GM19240 (cell line): ENCODE results near the gene DNAH17.

Experiments
- DNase-seq: peaks from one replicate; pipeline ENCODE4 v3.0.0; 2011; ENCODE audit warnings: low spot score; ENCODE audit not compliant: insufficient read length

DNAH17 gene

DNA sequence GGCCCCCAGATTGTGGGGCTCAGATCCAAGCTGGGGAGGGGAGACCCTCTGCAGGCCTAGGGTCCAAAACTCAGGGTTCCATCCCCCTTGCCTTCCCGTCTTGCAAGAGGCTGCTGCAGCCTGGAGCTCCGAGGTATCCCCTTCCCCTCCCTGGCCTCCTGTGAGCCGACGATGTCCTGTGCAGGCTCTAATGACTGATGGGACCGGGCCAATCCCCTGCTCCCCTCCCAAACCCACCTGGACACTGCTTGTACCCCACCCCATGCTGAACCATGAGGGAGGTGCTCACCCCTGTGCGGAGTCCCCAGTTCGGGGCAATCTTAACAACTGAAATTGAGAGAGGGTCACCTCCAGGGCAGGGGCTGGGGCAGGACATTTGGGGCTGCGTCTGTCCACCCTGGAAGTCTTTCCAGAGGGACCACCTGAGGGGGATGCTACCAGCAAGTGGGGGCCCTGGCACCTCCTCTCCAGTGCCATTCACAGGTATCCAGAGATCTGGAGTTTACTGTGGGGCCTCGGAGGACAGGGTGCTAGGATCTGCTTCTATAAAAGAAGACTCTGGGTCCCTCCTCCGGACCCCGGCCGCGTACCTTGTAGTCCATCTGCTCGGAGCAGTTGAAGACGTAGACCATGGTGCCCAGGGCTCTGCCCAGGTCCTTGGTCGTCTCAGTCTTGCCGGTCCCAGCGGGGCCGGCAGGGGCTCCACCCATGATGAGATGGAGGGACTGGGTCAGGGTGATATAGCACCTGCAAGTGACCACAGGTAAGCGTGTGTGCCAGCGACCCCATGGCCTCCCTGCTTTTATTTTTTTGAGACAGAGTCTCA lies 77.3 kb downstream of the DNAH17 start:
- no peak for DNase-seq

DNA sequence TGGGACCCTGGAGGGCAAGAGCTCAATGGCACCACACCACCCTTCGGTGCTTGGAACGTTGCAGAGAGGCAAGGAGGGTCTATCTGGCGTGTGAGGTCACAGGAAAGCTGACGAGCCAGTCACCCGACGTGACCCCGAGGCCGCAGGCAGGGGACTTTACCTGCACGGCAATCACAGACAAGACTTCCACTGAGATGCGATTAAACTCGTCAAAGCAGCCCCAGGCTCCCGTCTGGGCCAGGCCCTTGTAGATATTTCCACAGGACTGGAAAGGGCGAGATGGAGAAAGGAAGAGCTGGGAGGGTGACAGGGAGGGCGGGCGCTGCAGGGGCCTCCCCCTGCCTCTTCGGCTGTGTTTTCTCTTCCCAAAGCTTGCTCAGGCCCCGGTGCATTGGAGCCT lies 78.3 kb downstream of the DNAH17 start:
- no peak for DNase-seq

DNA sequence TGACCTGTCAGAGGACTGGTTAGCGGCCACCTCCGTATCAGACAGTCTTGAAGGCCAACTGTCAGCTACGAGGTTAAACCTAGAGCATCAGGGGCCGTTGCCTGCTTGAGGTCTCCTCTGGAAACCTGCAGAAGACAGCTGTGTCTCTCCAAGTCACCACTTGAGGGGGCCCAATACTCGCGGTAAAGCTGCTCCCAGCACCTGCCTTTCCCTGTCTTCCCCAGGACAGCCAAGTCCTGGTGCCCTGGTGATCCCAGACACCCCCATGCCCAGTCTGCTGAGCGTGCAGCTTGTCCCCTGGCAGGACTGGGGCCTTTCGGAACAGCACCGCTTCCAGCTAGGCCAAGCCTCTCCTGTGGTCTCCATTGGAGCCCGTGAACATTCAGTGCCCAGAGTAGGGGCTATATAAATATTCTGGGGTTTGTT lies 80.1 kb downstream of the DNAH17 start:
- peak; percentile 88 for DNase-seq

DNA sequence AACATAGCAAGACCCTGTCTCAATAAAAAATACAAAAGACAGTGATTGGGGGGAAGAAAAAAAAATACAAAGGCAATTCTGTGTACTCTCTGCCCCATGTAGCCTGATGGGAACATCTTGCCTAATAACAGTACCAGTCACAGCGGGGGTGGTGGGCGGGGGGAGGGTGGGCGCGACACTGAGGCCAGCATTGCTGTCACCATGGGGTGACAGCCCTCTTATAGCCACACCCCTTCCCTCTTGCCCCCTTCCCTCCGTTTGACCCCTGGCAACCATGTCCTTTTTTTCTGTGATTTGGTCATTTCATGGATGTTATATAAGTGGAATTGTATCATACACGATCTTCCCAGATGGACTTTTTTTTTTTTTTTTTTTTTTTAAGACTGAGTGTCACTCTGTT lies 80.9 kb downstream of the DNAH17 start:
- no peak for DNase-seq

DNA sequence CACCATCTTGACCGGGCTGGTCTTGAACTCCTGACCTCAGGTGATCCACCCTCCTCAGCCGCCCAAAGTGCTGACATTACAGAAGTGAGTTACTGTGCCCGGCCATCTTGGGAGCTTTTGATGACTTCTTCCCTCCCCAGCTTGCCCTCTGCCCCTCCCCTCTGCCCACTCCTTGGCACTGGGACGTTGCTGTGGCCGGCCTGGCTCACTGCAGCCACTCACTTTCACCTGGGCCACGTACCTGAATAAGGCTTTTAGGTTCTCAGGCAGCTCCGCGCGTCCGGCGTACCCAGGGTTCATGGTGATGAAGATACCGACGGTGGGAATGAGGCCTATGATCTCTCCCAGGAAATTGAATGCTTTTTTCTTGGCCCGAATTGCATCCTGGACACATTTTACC lies 81.6 kb downstream of the DNAH17 start:
- no peak for DNase-seq

DNA sequence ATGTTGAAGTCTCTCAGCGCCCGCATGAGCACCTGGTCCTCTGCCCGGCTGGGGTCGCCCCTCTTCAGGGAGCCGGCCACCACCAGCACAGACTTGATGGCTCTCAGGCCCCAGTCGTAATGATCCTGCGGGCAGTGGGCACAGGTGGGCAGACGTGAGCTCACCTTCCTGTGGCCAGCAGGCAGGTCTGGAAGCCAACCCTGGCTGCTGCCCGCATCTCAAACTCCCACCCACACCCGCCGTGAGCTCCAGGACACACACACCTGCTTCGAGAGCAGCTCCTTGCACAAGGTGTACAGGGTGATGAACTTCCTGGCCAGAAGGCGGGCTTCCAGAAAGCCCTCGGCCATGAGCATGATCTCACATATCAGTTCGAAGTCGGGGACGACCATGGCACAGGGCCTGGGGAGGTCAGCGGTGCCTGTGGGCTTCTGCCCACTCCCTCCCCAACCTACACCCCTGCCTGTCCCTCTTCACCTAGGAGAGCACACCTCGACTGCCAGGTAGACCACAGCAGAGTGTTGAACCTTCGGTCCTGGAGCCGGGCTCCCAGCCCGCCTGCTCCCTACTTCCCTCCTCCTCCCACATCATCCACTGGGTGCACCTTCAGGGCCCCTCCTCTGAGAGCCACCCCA lies 82.4 kb downstream of the DNAH17 start:
- DNase-seq, result no peak

DNA sequence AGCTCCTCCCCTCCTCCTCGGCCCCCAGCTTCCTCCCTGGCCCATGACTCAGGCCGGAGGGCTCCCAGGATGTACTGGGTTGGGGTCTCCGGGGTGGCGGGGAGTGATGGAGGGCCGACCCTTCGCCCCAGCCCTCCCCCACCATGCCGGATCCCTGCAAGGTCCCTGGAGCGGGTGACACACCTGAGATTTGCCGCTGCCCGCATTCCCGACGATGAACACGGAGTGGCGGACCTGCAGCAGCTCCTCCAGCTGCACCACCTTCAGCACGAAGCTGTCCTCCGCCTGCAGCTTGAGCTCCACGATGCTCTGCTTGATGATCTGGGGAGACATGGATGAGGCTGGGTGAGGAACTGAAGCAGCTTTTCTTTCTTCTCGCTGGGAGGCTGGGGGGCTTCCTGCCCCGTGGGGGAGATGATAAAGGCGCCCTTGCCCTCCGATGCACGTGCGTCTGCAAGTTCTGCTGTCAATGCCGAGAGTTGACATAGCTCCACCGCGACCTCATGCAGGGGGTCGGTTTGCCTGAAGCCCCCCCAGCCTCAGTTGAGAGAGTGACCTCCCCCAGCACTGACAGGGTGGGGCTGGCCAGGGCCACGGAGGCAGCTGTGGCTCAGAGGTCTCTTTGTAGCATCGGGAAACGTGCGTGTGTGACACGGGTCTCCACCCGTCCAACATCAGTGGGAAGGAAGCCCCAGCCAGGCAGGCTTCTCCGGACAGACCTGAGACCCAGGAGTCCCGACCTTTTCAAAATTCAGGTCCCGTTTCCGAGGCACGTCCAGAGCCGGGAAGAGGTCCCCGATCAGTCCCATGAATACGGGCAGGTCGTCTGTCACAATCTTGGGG lies 83.1 kb downstream of the DNAH17 start:
- DNase-seq, result no peak

DNA sequence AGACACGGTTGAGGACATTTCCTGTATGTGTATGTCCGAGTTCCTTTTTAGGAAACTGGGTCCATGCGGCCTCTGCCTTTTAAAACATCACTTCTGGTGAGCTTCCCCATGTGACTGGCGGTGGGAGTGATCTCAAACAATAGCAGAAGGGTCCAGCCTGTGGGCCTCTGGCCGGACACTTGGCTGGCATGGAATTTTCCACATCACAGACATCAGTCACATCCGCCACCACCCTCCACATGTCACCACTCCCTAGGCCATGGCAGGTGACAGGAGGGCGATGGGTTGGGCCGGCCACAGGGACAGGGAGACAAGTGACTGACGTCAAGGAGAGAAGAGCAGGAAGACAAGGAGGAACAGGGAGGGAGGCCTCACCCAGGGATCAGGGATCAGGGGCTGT lies 83.7 kb downstream of the DNAH17 start:
- no peak for DNase-seq

DNA sequence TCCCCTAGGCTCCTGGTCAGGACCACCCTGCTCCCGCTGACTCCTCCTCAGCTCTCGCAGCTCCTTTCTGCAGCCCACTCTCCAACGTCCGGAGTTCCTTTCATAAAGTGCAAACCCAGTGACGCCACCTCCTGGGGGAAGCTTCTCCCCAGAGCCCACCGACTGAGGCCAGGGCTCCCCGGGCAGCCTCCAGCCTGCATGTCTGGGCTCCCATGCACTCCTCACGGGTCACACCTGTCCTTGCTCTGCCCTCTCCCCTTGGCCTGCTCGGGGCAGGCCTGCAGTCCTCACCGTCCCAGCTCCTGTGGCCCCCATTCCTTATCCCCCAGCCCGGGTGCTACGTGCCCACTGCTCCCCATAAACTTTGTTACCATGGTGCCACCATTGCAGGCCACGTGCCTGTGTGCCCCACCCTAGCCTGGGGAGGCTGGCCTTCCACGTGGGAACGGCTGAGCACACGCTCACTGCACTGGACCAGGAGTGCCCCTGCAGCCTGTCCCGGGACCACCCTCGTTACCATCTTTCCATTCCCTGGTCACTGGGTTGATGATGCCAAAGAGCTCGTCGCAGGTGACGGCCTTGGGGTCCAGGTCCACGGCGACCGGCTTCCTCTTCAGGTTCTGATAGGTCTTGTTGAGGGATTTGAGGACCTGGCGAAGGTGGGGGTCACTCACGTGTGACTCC lies 84.9 kb downstream of the DNAH17 start:
- DNase-seq, result no peak

DNA sequence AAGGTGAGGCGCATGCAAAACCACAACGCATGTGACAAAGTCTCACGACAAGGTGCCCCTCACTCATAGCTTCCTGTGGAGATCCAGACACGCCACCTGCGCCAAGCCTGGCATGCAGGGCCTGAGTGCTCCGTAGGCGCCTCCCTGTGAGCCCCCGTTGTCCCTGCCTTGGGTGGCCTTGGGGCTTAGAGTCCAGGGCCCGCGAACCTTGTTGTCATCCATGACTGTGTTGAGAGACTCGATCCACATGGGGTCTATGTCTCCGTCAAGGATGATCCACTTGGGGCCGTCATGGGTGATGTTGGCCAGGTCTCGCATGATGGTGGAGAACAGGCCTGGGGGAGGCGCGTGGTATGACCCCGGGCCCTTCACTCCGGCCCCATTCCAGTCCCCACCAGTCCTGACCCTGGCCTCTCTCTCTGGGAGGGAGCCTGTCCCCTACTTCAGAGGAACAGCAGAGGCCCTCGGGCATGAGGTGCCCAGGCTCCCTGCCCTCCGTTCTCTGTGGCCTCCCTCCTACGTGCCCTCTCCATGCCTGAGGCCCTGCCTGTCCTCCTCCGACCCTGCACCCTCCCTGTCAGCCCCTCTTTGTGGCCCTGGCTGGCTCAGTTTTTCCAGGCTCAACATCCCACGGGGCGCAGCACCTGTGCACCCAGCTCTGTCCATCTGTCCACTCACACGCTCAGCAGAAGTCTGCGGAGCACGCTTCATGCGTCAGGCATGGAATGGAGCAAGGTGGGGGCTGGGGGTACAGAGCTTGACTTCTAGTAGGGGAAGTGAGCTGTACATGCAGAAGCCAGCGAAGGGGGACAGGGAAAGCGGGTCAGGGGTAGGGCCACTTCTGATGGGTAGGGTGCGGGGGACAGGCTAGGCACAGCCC lies 85.7 kb downstream of the DNAH17 start:
- DNase-seq, result no peak

DNA sequence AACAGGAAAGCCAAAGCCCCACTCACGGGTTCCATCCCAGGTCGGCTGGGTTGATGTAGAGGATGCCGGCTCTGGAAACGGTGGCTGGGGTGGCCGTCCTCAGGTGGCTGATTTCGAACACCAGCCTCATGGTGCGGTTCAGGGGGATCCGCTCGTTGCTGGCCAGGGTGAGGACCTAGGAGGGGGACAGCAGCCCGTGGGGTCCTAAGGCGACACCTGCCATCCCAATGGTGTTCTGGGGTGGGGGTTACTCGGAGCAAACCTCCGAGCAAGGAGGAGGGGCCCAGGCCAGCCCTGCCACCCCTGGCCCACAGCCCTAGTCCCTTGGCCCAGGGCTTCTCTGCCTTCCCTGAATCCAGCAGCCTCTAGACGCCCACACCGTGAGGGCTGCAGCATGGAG lies 86.5 kb downstream of the DNAH17 start:
- no peak for DNase-seq

DNA sequence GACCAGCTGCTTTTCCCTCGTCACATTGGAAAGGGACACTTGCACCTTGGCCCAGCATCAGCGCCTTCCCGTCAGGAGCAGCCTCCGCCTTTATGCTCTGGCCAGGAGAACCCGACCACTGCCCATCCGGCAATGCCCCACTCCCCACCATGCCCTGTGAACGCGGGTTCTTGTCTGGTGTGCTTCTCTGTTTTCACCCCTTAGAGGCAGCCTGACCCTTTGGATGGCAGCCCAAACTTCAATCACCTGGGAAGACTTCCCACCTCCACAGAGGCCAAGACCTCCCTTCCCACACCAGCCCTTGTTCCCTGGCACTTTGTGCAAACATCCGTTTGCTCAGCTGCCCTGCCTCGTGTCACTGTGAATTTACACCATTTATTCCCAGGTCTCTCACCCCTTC lies 87.0 kb downstream of the DNAH17 start:
- no peak for DNase-seq

DNA sequence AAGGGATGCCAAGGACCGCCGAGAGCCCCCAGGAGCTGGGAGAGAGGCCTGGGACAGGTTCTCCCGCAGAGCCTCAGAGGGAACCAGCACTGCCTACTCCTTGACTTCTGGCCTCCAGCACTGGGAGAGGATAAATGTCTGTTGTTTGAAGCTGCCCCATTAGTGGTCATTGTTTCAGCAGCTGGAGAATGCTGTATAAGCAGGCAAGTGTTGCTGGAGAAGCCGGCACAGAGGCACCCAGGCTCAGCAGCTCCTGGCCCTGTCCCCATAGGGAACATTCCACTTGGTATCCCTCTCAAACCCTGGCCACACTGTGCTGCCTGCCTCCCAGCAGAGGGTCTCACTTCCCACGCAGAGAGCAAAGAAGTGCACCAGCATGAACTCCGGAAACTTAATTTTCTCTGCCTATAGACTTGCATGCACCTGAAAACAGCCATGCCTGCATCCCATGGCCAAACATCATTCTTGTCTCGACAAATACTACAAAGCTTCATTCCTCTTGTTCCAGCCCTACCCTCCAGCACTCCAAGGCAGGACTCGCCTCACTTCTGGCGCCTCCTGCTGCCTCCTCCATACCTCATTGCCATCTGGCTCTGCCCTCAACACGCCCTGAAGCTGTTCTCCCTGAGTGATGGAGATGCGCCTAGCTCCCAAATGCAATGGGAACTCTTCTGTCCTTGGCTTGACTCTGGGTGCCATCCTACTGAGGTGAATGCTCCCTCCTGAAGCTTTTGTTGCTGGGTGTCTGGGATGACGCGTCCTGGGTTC lies 88.1 kb downstream of the DNAH17 start:
- no peak for DNase-seq

DNA sequence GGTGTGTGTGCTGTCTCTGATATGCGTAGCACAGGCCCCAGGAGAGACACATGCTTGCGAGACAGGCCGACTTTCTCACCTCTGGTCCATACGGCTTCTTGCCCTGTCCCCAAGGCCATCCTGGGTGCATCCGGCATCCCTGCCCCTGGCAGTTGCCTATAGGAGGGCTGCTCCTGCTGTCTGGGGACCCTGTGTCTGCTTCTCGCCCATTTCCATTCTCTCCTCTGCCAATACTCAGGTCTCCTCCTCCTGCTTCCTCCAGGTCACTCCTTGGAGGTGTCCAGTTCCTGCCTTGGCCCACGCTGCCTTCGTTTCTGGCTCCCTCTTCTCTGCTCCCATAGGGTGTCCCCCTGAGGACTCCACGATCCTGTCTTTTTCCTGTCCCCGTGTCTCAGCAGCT lies 89.0 kb downstream of the DNAH17 start:
- no peak for DNase-seq

DNA sequence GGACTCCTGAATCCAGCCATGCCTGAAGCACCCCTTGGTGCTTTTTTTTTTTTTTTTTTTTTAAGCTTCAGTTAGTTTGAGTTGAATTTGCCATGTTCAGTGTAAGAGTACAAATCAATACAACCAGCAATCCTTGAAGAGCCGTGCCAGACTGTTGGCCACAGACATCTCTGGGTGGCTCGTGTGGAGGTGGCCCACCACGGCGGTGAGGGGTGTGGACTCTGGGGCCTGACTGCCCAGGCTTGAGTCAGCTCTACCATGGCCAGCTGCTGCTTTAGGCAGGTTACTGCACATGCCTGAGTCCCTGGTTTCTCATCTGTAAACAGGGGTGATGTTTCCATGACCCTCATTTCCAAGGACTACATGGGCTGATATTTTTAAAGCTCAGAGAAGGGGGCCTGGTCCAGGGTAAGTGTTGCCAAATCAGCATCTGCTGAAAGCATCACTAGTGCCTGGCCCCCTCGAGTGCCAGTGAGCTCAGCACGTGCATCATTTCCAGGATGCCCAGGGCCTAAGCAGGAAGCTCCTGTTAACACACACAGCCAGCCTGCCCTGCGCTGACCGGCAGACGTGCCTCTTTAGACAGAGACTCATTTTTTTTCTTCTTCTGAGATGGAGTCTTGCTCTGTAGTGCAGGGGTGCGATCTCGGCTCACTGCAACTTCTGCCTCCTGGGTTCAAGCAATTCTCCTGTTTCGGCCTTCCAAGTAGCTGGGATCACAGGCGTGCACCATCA lies 90.1 kb downstream of the DNAH17 start:
- no peak for DNase-seq

DNA sequence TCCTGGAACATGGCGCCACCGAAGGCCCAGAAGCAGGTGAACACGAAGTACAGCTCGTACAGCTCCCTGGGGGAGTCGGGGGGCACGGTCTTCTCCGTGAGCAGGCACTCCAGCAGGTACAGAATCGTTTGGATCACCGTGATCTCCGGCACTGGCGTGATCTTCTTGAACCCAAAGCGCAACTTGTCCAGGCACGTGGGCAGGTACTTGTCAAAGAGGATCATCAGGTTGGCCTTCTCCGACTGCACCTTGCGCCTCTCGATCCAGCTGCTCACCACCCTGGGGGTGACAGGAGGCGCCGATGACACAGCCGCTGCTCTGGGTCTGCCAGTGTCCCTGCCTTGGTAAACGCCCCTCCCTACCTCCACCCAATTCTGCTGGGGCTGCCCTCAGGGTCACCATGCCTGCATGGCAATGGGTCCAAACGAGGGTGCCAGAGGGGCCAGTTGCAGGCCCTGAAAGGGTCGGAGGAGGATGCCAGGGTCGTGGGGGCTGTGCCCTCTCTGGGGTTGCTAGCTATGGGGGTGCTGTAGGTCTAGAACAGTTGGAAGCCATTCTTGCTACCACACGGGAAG lies 90.9 kb downstream of the DNAH17 start:
- DNase-seq, result no peak

DNA sequence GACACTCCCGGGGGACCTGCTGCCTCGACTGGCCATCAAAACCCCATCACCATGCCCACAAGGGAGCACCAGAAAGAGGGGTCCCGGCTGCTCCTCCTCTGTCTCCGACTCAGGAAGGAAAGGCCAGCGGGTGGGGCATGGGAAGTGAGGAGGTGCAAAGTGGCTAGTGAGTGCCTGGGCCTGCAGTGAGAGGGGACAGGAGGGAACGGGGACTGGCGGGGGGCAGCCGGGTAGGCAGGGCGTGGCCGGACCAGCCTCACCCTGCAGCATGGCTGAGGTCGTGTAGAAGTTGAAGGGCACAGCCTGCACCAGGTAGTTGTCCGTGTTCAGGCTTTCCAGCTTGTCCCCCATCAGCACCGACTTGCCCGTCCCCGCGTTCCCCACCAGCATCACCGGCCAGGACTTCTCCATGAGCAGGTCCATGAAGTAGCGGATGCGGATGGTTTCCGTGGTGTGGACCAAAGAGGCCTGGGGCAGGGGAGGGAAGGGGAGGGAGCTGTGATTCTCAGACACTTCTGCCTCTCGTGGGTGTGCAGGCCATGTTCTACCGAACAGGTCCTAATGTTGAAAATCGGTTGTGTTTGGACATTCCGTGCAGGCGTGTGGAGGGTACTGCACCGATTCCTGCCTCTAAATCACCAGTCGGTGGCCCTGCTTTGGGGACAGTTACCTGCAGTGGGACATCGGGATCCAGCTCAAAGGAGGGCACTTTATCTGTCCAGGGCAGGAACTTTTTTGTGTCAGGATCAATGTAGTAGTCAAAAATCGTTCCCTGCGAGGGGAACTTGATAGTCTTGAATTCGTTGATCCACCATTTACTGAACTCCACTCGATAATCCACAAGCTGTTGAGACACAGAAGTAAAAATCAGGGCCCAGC lies 91.7 kb downstream of the DNAH17 start:
- DNase-seq, result no peak
